CD4-positive, alpha-beta T cell treated with Interleukin-15 for 4 hours (primary cell): ENCODE measurements around the gene CCDC6.

Experiments
- DNase-seq: peaks from one replicate; pipeline ENCODE4 v3.0.0-alpha.2; 2020; ENCODE audit warnings: low spot score

Gene CCDC6

DNA sequence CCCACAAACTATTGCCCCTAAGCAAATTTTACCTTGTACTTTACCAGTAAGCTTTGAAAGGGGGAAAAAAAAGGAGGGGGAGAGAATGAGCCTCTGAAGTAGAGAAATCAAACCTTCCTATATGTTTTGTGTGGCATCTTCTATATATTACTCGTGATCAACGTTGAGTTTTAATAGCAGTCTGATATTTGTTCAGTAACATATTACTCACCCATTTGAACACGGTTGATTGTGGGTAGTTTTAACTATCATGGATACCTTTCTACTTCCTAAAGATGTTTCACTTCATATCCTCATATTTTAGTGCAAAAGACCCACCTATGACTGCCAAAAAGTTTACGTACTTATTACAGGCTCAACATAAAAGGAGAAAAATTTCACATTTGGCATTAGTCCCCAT, 54.5 kb downstream of the CCDC6 start:
- no peak for DNase-seq

DNA sequence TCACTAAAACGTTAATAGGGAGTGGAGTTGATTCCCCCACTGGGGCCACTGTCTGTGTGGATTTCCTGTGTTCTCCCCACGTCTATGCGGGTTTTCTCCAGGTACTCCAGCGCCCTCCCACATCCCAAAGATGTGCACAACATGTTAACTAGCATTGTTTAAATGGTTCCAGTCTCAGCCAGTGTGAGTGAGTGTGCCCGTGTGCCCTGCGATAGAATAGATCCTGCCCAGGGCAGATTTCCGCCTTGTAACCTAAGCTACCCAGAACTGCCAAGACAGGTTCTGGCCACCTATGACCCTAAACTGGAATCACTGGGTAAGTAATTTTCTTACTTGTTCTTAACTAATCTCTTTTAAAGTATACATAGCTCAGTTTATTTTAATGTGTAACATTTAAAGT, 58.5 kb downstream of the CCDC6 start:
- no peak for DNase-seq

DNA sequence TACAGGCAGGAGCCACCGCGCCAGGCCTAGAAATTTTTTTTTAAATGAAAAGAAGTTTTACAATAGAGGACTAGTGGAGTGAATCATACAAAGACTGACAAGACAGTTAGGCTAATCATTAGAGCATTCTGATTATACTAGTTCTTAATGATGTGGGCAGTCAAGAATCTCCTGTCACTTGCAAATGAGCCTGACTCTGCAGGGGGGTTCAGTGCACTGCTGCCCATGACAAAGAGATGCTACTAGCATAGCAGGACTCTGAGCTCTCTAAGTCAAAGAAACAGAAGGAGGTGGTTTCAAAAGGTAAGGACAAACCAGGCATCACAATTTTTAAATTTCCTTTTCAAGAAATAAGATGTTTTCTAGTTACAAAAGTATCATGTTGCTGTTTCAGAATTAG, 59.0 kb downstream of the CCDC6 start:
- DNase-seq = no peak

DNA sequence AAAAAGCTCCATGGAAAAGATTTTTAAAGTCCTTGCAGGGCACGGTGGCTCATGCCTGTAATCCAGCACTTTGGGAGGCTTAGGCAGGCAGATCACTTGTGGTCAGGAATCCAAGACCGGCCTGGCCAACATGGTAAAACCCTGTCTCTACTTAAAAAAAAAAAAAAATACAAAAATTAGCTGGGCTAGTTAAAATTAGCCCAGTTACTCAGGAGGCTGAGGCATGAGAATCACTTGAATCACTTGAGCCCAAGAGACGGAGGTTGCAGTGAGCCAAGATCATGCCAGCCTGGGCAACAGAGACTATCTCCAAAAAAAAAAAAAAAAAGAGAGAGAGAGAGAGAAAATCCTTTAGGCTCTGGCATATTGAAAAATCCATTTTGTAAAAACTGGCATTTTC, 61.9 kb downstream of the CCDC6 start:
- no peak for DNase-seq

DNA sequence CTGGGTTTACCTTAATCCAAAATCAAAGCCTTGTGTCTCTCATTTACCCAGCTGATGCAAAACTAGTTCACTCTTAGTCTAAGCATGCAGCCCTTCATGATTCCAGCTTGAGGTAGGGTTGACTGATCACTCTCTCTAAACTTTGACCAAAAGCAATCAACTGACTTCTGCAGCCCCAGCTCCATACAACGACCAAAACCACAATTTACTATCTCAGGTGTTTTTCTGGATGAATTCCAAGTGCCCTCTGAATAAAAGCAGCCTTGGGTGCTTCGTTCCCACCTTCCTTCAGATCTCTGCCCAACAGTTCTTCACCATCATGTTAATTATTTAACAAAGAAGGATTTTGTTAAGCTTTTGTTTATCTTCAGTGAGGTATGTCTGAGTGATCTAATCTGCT, 62.6 kb downstream of the CCDC6 start:
- no peak for DNase-seq

DNA sequence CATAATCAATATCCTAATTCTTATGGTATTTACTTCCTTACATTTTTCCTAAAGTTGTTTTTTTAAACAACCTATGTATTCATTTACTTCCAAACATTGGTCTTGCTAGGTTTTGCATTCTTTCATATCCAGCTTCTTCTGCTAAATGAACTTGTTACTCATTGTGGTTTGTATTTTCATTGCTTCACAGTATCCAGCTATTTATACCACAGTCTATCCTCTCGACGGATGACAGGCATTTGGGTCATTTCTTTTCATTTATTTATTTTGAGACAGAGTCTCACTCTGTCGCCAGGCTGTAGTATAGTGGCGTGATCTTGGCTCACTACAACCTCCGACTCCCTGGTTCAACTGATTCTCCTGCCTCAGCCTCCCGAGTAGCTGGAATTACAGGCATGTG, 66.8 kb downstream of the CCDC6 start:
- no peak for DNase-seq

DNA sequence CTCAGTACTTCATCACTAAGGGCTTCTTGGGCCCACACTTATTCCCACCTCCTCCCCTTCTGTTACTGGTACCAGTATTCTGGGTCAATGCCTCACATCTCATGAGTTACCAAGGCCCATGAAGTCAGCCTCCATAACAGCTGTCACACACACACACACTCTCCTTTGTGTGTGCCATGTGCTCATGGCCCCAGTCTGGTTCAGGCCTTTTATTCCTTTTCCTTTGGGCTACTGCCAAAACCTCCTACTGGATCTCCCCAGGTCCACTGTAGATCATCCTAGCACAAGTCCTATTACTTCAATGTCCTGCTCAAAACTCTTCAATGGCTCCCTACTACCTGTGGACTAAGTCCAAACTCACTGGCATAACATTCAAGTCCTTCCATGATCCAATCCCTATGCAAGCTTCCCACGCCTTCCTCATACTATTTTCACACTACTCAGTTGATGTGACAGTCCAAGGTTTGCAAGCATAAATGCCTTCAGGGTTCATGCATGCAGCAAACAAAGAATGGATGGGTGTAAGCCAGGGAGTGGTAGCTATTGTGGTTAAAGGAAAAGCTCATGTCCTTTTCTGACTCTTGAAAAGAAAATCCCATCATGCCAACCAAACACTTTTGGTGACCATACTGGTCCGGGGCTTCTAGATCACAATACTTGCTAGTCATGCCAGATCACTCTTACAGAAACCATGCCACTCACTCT, 68.1 kb downstream of the CCDC6 start:
- no peak for DNase-seq

DNA sequence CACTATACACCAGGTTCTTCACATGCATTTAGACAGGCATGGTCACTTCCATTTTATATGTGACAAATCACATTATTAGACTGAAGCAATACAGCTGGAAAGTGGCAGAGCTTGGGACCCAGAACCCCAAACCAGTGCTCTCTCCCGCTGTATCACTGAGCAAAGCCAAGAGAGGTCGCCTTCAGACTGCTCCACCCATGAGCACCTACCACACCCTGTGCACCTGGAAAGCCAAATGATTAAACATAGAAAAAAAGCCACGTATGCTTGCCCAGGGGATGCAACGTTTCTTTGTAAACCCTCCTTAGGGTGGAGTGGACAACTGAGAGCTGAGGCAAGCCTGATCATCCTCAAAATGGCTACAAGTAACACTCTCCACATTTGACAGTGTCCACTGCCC, 72.5 kb downstream of the CCDC6 start:
- DNase-seq = no peak

DNA sequence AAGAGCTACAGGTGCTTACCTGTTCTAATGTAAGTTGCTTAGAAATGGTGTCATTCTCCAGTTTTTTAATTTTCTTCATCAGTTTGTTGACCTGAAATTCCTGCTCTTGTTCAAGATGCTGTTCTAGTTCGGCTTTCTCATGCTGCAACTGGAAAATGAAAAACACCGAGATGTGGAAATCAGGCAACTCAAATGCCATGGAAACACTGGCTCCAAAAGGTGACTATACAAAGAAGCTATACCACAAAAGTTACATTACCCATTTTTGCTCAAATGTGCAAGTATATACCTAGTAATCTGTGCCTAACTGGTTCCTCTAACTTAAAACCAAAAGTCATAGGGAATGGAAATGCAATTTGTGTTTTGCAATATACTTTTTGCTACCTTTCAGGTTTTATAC, 73.8 kb downstream of the CCDC6 start:
- DNase-seq = no peak

DNA sequence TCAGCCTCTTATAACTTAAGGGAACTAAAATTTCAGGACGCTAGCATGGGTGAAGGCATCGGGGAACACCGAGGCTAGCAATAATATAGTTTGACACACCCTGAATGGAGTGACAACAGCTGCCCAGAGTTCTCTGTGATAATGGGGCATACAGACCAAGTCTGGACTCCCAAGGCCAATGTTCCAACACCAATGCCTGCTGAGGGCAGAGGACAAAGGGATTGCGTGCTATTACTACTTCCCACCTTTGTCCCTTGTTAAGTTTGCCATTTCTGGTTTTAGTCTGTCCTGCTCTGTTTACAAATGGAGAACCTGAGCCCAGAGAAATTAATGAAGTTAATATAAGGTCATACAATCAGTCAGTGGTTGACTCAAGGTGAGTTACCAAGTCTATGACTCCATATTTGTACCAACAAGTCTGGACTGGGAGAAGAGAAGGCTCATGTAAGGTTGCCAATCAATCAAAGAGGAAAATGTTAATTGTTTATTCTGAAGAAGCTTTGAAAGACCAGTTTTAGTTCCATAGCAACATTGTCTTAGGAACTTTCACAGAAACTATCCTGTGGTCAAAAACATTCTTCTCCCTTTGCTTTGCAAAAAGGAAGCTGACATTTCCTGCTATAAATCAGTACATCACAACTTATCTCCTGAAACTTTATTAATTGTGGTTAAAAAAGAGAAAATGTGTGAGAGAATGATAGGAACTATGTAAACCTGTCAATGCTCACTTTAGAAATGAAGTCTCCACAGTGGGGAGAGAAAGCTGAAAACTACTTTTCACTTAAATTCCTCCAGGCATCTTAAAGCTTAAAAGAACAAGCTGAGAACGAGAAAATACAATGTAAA, 74.5 kb downstream of the CCDC6 start:
- DNase-seq = no peak

DNA sequence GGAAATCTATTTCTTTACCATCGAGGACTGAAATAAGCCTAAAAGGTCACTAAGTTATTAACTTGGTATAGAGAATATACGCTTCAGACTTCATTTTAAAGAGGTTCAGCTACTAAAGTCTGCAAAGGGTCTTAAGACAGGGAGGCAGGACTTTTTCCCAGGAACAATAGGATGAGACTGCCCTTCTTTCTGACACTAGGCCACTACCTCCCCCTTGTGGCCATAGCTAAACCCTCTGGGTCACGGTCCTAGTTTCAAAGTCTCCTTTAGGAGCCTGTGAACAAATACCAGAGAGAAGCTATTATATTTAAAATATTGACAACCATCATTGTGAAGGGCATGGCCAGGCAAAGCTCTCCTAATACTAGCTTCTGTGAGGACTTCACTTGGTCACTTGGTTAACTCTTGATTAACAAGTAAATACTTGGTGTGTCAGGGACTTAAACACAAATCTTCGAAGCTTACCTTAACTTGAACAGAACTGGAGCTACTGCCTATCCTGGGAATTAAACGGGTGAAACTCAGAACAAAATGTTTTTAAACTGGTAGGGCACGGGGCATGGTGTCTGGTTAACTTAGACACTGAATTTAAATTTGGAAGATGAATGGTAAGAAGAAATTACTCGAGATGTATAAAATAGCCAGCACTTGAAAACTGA, 75.6 kb downstream of the CCDC6 start:
- DNase-seq = peak; percentile 13

DNA sequence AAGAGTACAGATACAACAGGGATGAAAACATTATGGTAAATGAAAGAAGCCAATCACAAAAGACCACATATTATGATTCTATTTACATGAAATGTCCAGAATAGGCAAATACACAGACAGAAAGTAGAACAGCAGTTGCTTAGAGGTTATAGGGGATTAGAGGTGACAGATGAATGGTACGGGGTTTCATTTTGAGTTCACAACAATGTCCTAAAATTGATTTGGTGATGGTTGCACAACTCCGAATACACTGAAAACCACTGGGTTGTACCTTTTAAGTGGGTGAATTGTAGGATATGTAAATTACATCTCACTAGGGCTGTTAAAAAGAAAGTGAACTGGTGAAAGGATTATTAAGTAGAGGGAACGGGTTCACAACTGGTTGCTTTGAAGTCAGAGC, 76.8 kb downstream of the CCDC6 start:
- DNase-seq = no peak

DNA sequence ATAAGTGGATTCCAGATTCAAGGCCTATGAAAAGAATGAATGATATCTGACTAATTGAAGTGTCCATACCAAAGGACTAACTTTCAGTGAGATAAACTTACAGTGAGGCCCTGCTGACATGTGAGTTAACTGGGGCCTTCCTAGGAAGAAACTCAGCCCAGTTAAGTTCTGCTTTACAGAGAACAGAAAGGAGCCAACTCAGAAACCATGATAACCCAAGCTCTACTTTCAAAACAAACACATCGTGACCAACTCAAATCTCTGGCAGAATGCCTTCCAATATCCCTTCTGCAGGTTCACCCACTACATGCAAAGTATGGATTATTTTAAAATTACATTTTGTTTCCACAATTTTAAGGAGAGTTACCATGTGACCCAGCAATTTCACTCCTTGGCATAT, 77.3 kb downstream of the CCDC6 start:
- DNase-seq = no peak

DNA sequence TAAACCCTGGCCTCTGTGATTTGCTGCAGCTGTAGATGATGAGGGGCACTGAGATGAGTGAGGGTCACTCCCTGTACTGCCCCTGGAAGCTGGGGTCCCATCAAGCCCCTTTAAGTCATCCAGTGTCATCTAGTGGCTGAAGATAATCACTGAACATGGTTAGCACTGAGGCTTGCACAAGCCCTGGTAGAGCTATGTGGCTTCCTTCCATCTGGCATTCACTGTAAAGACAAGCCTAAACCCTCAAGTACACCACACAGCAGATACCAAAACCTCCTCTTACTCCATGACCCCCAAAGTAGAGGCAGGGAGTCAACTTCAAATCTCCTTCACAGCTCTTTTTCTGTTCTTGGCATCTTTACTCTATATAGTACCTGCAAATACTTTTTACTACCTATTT, 80.4 kb downstream of the CCDC6 start:
- no peak for DNase-seq

DNA sequence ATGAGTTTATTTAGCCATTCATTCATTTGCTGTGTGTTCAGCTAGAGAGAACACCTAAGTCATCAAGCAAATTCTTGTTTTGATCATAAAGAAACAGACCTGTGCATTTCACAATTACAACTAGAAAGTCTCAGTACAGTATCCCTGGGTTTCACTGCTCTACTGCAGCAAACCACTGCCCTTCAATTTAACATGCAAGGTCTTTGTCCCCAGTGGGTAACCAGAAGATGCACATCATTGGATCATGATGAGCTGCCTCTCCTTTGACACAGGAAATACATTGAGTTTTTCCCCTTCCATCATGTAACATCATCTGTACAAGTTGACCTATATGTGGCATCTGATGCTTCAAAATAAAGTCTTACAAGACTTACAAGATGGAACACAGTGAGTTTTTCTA, 82.6 kb downstream of the CCDC6 start:
- no peak for DNase-seq

DNA sequence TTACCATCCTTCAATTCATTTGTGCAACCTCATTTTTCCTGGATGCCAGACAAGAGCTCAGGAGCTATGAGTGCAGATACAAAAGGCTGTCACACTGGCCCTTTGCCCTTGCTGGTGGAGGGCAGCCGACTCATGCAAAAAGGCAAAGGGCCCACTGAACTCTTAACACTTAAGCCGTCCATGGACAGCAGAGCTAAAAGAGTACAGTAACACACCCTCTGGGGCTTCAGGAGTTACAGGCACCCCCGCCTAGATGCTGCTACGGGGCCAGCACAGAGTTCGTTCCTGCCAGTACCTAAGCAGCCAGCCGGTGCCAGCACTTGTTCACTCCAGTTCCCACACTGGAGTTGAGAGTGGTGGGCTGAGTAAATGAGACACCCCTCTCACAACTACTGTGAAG, 83.2 kb downstream of the CCDC6 start:
- no peak for DNase-seq

DNA sequence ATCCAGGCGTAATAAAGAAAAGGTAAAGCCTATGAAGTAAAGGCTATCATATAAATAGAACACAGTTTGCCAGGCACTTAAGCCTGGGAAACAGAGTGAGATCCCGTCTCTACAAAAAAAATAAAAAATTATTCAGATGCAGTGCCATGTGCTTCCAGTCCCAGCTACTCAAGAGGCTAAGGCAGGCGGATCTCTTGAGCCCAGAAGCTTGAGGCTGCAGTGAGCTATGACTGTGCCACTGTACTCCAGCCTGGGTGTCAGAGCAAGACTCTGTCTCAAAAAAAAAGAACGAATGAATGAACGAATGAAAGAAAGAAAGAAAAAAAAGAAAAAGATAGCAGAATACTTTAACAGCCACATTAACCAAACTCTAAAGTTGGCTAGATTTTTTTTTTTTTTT, 85.9 kb downstream of the CCDC6 start:
- DNase-seq = no peak

DNA sequence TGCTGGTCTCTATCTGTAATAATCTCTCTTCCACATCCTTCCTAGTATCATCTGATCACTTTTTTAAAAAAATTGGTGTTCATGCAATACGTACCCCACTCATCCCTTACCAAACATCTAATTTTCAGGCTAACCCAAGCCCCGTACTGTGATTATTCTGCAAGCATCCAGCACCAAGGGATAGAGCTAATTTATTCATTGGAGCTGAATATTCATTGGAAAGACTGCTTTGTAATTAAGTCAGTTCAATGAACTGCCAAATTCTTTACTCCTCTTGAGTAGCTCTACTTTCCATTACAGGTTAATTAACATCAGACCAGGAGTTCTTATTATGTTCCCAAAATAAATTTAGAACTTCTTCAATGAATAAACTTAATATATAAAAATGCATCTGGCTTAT, 86.7 kb downstream of the CCDC6 start:
- DNase-seq = no peak

DNA sequence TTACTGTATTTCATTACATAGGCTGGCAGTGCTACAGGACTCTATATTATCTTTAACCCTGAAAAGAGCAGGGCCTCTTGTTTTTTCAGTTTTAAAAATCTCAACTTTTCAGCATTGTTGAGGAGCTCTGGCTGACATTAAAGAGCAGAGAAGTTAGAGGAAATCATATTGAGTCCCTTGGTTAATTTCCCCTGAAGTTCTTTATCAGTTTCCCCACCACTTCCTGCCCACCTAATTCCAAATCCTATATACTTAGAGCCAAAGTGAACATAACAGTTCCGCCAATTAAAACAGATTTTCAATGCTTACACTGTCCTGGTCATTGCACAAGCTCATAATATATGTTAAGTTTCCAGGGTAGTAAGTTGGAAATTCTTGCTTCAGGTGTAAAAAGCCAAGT, 87.1 kb downstream of the CCDC6 start:
- DNase-seq = no peak

DNA sequence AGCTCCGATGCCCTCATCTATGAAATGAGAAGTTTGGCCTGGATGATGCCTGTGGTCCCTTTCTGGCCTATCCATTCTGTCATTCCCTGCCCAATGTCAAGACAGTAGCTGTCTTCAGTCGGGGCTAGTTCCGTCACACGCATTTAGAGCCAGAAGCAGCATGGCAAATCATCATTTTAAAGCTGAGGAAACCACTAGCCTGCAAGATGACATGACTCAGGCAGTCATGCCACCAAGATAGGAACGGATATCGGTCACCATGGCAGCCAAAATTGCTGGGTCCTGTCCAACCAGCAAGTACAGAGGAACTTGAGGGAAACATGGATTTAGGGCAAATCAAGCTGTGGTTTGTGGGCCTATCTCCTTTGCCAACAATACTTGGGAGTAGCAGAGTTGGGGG, 88.6 kb downstream of the CCDC6 start:
- no peak for DNase-seq

DNA sequence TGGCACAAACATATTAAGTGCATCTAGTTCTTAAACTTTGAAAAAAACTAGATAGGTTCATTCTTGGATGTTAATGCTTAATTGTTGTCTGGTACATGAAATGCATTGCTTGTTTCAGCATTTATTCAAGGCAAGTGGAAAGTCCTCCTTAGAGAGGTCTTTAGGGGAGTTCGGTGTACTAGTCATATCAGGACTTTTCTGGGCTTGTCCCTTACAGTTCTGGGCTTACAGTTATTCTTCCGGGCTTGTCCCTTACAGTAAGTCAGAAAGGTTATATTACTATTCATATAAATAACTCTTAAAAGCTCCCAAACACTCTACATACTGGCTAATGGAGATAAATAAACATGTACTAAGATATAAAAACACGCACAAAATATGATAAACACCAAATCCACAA, 91.5 kb downstream of the CCDC6 start:
- no peak for DNase-seq

DNA sequence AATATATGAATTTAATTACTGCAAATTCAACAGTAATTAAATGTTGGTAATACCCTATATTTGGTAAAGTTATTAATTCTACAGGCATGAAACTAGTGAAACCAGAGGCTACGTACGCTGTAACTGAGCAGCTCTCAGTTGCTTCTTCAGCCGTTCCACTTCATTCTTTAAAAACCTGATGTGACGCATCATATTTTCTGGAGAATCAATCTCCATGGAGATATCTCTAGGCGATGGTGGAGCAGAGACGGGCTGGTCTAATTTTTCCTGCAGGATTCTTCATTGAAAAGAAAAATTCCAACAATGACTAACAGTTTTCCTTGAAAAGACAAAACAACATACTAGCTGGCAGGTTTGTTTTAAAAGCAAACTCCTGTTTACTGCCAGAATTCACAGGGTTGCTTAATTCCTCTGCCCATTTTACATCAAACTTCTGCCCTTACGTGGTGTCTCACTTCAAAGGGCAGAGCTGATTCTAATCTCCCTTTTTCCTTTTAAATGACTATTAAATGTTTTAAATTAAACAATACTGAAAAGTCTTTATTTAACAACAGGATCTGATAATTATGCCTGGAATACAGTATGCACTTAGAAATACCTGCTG, 93.7 kb downstream of the CCDC6 start:
- DNase-seq = no peak

DNA sequence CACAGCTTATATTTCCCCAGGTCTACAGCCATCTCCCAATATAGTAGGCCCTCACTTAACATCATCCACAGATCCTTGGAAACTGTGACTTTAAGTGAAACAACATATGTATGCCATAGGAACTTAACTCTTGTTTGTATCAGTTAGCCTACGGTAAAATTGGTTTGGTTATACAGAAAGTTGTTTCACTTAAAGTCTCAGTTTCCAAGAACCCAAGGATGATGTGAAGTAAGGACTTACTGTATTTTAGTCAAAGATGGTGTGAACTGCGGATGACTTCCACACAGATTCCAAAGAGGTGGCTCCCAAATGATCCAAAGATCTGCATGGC, 96.7 kb downstream of the CCDC6 start:
- no peak for DNase-seq
